ENCODE data around the gene AFF3. TPM values are rescaled to one million over a fixed set of nuclear protein-coding genes. Genes with fewer than 3 reads are reported as not detected.

AFF3 gene
- polyA plus RNA-seq, 1 donor (not counting 4 experiments of a cell fraction or from before 2014, with no cell fraction given): not detected

DNA sequence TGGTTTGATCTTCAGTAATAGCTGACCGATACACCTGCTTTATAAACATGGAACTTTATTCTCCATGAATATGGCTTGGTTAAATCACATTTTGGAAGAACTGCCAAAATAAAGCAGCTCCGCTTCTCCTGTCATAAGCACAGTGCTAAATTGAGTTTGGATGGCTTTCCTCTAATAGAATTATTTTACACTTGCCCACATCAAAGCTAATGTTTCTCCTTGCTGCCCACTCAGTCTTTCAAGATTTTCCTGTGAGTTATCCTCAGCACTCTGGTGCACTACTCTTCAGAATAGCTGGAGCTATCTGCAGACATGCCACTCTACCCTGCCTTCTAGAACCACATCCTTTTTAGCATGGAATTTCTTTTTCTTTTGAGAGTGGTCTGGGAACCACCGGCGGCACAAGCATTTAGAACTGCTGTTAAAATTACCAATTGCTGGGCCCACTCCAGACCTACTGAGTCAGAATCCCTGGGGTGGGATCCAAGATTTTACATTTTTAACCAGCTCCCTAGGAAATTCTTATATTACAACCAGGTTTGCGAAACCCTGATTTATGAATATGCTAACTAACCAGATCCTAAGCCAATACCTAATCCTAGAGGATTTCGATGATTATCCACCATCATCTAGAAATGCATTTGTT, 283.3 kb downstream of the AFF3 start:
- no peaks in the 10 kb centered on the region for H3K9me1 ChIP-seq (ENCODE audit: control insufficient read depth, extremely low read depth, insufficient read depth, low read length)
- no peak overlapping the region for H3K4me3 ChIP-seq (ENCODE audit: control insufficient read depth in 2 of 3, extremely low read depth in 1 of 3, insufficient read depth in 2 of 3, low read depth in 1 of 3, low read length in 3 of 3)
- no peaks in the 10 kb centered on the region for H3K27me3 ChIP-seq (ENCODE audit: control insufficient read depth, extremely low read depth, insufficient read depth, low read length)
- TF ChIP-seq, protein P1, sequence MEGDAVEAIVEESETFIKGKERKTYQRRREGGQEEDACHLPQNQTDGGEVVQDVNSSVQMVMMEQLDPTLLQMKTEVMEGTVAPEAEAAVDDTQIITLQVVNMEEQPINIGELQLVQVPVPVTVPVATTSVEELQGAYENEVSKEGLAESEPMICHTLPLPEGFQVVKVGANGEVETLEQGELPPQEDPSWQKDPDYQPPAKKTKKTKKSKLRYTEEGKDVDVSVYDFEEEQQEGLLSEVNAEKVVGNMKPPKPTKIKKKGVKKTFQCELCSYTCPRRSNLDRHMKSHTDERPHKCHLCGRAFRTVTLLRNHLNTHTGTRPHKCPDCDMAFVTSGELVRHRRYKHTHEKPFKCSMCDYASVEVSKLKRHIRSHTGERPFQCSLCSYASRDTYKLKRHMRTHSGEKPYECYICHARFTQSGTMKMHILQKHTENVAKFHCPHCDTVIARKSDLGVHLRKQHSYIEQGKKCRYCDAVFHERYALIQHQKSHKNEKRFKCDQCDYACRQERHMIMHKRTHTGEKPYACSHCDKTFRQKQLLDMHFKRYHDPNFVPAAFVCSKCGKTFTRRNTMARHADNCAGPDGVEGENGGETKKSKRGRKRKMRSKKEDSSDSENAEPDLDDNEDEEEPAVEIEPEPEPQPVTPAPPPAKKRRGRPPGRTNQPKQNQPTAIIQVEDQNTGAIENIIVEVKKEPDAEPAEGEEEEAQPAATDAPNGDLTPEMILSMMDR (optimal IDR thresholded peaks at IDR 0.05 in 1 of 3, IDR thresholded peaks at IDR 0.05 in 1 of 3, conservative IDR thresholded peaks at IDR 0.05 in 1 of 3; ENCODE audit: extremely low read depth in 1 of 3, insufficient read depth in 2 of 3, low read length in 3 of 3): no peak
- TF ChIP-seq EZH2 (IDR thresholded peaks at IDR 0.05; ENCODE audit: low read length): no peak
- H3K9ac ChIP-seq (ENCODE audit: control insufficient read depth, extremely low read depth, insufficient read depth, low read length): no peak overlapping the region
- dilution Hi-C loops (cut with MboI; ENCODE audit: extremely low pct_ligation_motif_present, low sequenced_read_pairs): no loop called here
- no peaks in the 10 kb centered on the region for H3K79me2 ChIP-seq (ENCODE audit: control insufficient read depth, insufficient read depth, low read length)
- H3K4me1 ChIP-seq (ENCODE audit: control insufficient read depth, extremely low read depth, insufficient read depth, low read length): no peaks in the 10 kb centered on the region
- no peak overlapping the region for H3K4me2 ChIP-seq (ENCODE audit: control insufficient read depth, extremely low read depth, insufficient read depth, low read depth, low read length)
- H3K36me3 ChIP-seq (ENCODE audit: control insufficient read depth in 2 of 2, extremely low read depth in 1 of 2, insufficient read depth in 2 of 2, low read length in 2 of 2): no peaks in the 10 kb centered on the region
- no peaks in the 10 kb centered on the region for H3K9me3 ChIP-seq (ENCODE audit: control insufficient read depth, low read depth, low read length)
- no peak overlapping the region for H2AFZ ChIP-seq (ENCODE audit: control insufficient read depth, low read length)
- H3K27ac ChIP-seq (ENCODE audit: control insufficient read depth, insufficient read depth, low read length): no peak overlapping the region
- H4K20me1 ChIP-seq (ENCODE audit: control insufficient read depth, extremely low read depth, insufficient read depth, low read length): no peaks in the 10 kb centered on the region
- DNase-seq (ENCODE audit: low read depth, low spot score) (no peak), FAIRE-seq (no peak)

DNA sequence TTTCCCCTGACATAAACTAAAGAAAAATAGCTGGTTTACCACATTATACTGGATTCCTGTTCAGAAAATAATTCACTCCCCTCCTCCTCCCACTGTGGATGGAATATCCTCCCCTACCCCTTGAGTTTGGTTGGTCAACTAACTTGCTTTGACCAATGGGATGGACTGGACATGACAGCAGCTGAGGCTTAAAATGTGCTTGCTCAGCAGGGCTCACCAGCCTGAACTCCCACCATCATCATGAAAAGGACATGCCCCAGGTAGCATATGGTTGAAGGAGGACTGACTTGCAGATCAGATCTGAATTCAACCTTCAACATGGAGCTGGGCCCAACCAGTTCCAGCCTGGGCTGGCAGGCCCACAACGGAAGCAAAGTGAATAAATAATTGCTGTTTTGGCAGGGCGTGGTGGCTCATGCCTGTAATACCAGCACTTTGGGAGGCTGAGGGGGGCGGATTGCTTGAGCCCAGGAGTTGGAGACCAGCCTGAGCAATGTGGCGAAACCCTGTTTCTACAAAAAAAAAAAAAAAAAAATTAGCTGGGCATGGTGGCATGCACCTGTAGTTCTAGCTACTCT, 284.4 kb downstream of the AFF3 start:
- Histone ChIP-seq H3K79me2 (ENCODE audit: control insufficient read depth, insufficient read depth, low read length) (no peaks in the 10 kb centered on the region), H3K4me3 (ENCODE audit: control insufficient read depth in 2 of 3, extremely low read depth in 1 of 3, insufficient read depth in 2 of 3, low read depth in 1 of 3, low read length in 3 of 3) (no peak overlapping the region), H3K27me3 (ENCODE audit: control insufficient read depth, extremely low read depth, insufficient read depth, low read length) (no peaks in the 10 kb centered on the region), H4K20me1 (ENCODE audit: control insufficient read depth, extremely low read depth, insufficient read depth, low read length) (no peaks in the 10 kb centered on the region), H3K4me1 (ENCODE audit: control insufficient read depth, extremely low read depth, insufficient read depth, low read length) (no peaks in the 10 kb centered on the region), H2AFZ (ENCODE audit: control insufficient read depth, low read length) (no peak overlapping the region), H3K36me3 (ENCODE audit: control insufficient read depth in 2 of 2, extremely low read depth in 1 of 2, insufficient read depth in 2 of 2, low read length in 2 of 2) (no peaks in the 10 kb centered on the region), H3K9ac (ENCODE audit: control insufficient read depth, extremely low read depth, insufficient read depth, low read length) (no peak overlapping the region), H3K4me2 (ENCODE audit: control insufficient read depth, extremely low read depth, insufficient read depth, low read depth, low read length) (no peak overlapping the region), H3K27ac (ENCODE audit: control insufficient read depth, insufficient read depth, low read length) (no peak overlapping the region), H3K9me1 (ENCODE audit: control insufficient read depth, extremely low read depth, insufficient read depth, low read length) (no peaks in the 10 kb centered on the region), H3K9me3 (ENCODE audit: control insufficient read depth, low read depth, low read length) (no peaks in the 10 kb centered on the region)
- TF ChIP-seq, protein P1 (optimal IDR thresholded peaks at IDR 0.05 in 1 of 3, IDR thresholded peaks at IDR 0.05 in 1 of 3, conservative IDR thresholded peaks at IDR 0.05 in 1 of 3; ENCODE audit: extremely low read depth in 1 of 3, insufficient read depth in 2 of 3, low read length in 3 of 3): no peak
- TF ChIP-seq EZH2 (IDR thresholded peaks at IDR 0.05; ENCODE audit: low read length): no peak
- dilution Hi-C loops (cut with MboI; ENCODE audit: extremely low pct_ligation_motif_present, low sequenced_read_pairs): no loop called here
- FAIRE-seq (no peak), DNase-seq (ENCODE audit: low read depth, low spot score) (no peak)

Data from keratinocyte (primary cell).